Tibial nerve (tissue), 3 donors: ENCODE data around the gene RPL13.

Experiments used
- POLR2A ChIP-seq, 2 donors: fragments of 450-650 bp; IDR thresholded peaks; one replicate each; pipeline ENCODE4 v1.6.1; 2017; ENCODE audit warnings: antibody characterized with exemption in 2 of 2, mild to moderate bottlenecking in 2 of 2, moderate library complexity in 2 of 2
- TF ChIP-seq, protein P1 (sequence below), 5 experiments: fragments of 200-600 bp in 3 of 5; fragments of 450-650 bp in 2 of 5; sonication (generic) in 3 of 5; IDR thresholded peaks; one replicate each; pipeline ENCODE4 v1.5.1; 2016 to 2019; ENCODE audit warnings: antibody characterized with exemption in 5 of 5, mild to moderate bottlenecking in 3 of 5, moderate library complexity in 2 of 5

- TF ChIP-seq, protein P1, sequence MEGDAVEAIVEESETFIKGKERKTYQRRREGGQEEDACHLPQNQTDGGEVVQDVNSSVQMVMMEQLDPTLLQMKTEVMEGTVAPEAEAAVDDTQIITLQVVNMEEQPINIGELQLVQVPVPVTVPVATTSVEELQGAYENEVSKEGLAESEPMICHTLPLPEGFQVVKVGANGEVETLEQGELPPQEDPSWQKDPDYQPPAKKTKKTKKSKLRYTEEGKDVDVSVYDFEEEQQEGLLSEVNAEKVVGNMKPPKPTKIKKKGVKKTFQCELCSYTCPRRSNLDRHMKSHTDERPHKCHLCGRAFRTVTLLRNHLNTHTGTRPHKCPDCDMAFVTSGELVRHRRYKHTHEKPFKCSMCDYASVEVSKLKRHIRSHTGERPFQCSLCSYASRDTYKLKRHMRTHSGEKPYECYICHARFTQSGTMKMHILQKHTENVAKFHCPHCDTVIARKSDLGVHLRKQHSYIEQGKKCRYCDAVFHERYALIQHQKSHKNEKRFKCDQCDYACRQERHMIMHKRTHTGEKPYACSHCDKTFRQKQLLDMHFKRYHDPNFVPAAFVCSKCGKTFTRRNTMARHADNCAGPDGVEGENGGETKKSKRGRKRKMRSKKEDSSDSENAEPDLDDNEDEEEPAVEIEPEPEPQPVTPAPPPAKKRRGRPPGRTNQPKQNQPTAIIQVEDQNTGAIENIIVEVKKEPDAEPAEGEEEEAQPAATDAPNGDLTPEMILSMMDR (IDR thresholded peaks at IDR 0.05) = no peak
- TF ChIP-seq POLR2A (IDR thresholded peaks at IDR 0.05) = no peak
These were observed 20.7 kb downstream of the RPL13 start for GRCh38 chr16:89581045-89581695.
